NT2/D1 (cell line): ENCODE data around the gene TRIM59.

Experiments
- DNase-seq: peaks from one replicate; pipeline ENCODE4 v3.0.0-alpha.2; 2011; ENCODE audit warnings: low read depth, low spot score
- H3K27me3 ChIP-seq: 2 replicates; pipeline ENCODE4 v1.6.0; 2011; ENCODE audit warnings: mild to moderate bottlenecking; ENCODE audit not compliant: insufficient read length, insufficient read depth
- H3K36me3 ChIP-seq: 2 replicates; pipeline ENCODE4 v1.6.1; 2011; ENCODE audit warnings: mild to moderate bottlenecking, low read length, mixed read lengths; ENCODE audit not compliant: insufficient read depth, insufficient read length
- H3K4me1 ChIP-seq: 2 replicates; pipeline ENCODE4 v1.5.1; 2011; ENCODE audit not compliant: insufficient read depth, insufficient read length
- H3K4me3 ChIP-seq: 2 replicates; pipeline ENCODE4 v1.5.1; 2011; ENCODE audit warnings: low read depth; ENCODE audit not compliant: insufficient read length
- H3K9ac ChIP-seq: 2 replicates; pipeline ENCODE4 v1.6.0; 2011; ENCODE audit warnings: low read depth; ENCODE audit not compliant: insufficient read length
- H3K9me3 ChIP-seq: 2 replicates; pipeline ENCODE4 v1.5.1; 2011; ENCODE audit warnings: mild to moderate bottlenecking, low read length; ENCODE audit not compliant: insufficient read depth
- SUZ12 ChIP-seq: IDR thresholded peaks from 2 replicates; pipeline ENCODE4 v1.6.1; 2011; ENCODE audit not compliant: insufficient read length, insufficient read depth; ENCODE audit errors: extremely low read depth
- YY1 ChIP-seq: IDR thresholded peaks from 2 replicates; pipeline ENCODE4 v1.6.1; 2011; ENCODE audit not compliant: insufficient read length, insufficient read depth
- ZNF274 ChIP-seq: IDR thresholded peaks from 2 replicates; pipeline ENCODE4 v1.6.1; 2011; ENCODE audit warnings: mild to moderate bottlenecking, low read depth, low read length

The TRIM59 gene

DNA sequence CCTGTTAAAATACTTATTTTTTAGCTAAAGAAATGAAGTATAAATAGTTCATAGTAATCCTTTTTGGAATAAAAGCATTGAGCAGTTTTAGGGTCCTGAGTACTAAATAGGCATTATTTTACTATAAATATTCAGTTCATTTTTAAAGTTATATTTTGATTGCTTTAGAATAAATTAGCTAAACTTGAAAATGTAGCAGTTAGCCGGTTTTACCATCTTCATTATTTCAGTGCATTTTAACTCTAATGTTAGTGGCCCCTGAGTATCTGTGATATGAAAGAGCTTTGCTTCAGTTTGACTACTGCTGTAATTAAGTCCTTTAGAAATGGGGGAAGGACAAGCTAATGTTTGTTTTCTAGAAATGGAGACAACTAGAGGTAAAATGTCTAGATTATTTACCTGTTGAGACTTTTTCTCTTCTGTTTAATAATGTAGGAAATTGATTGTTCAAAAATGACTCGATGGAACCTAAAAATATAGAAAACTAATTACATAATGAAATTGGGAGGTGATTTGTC is 46.5 kb downstream of the TRIM59 start:
- no peak overlapping the region for H3K4me3 ChIP-seq
- no peaks in the 10 kb centered on the region for H3K27me3 ChIP-seq
- no peaks in the 10 kb centered on the region for H3K4me1 ChIP-seq
- H3K9ac ChIP-seq = no peak overlapping the region
- TF ChIP-seq YY1 (no peak), SUZ12 (no peak), ZNF274 (no peak)
- no peak for DNase-seq
- no peaks in the 10 kb centered on the region for H3K9me3 ChIP-seq
- H3K36me3 ChIP-seq = peaks cover 71% of the 10 kb centered on the region

DNA sequence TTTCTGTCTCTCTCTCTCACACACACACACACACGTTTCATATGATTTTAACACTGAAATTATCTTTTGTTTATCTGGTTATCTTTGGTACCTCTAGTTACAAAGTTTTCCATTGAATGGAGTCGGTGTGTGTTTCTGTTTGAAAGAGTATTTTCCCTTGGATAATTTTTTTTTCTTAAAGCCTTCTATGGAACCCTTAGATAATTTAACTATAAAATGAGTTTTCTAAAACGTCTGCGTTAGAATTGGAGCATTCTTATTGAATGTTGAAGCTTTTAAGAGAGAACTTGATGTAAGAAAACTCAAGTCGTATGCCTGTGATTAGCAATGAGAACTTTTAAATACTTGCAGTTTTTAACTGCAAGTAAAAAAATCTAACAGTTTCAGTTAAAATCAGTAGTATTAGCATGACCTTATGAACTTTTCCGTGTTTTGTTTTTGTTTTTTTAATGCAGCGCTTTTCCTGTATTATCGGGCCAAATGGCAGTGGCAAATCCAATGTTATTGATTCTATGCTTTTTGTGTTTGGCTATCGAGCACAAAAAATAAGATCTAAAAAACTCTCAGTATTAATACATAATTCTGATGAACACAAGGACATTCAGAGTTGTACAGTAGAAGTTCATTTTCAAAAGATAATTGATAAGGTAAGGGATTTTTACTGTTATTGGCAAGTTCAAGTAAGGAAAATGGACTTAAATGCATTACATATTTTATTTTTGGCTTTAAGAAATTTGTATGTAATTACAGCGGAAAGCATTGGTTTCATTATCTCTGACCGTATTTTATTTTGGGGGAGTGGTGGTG is 47.2 kb downstream of the TRIM59 start:
- peaks cover 65% of the 10 kb centered on the region for H3K36me3 ChIP-seq
- peak overlapping the region; percentile 37 for H3K9ac ChIP-seq
- no peaks in the 10 kb centered on the region for H3K9me3 ChIP-seq
- H3K27me3 ChIP-seq = no peaks in the 10 kb centered on the region
- H3K4me3 ChIP-seq = peak overlapping the region; percentile 96
- no peak for DNase-seq
- TF ChIP-seq ZNF274 = no peak
- TF ChIP-seq YY1 = no peak
- no peak for TF ChIP-seq SUZ12
- no peaks in the 10 kb centered on the region for H3K4me1 ChIP-seq

DNA sequence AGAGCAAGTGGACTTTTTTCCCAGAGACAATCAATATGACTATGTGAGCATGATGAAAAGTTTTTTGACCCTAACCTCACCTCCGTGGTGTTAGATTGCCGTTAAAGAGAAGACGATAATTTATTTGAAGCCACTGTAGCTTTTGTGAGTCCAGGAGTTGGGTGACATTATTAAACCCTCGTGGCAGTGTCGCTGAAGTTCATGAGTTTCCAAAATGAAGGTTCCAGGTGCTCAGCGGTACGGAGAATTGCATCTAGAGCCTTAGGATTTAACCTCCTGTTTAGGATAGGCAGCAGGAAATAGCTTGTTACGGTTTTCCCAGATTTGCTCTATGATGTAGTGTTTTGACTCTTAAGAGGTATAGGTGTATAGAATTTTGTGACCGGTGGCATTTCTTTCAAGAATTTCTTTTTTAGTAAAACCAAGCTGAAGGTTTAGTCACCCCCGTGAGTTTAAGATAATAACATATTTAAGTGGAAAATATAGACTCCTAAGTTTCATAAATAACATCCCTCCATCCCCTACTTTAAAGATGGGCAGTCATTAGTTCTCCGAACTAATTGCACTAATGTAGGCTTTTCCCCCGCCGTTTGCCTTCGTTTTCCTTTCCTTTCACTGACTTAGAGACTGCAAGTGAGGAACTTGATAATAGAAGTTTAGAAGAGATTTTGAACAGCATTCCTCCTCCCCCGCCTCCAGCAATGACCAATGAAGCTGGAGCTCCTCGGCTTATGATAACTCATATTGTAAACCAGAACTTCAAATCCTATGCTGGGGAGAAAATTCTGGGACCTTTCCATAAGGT is 48.1 kb downstream of the TRIM59 start:
- DNase-seq = no peak
- peak overlapping the region; percentile 98 for H3K9ac ChIP-seq
- H3K36me3 ChIP-seq = peaks cover 55% of the 10 kb centered on the region
- H3K27me3 ChIP-seq = no peaks in the 10 kb centered on the region
- peak overlapping the region; percentile 96 for H3K4me3 ChIP-seq
- H3K4me1 ChIP-seq = no peaks in the 10 kb centered on the region
- TF ChIP-seq ZNF274 (no peak), YY1 (no peak), SUZ12 (no peak)
- H3K9me3 ChIP-seq = no peaks in the 10 kb centered on the region

DNA sequence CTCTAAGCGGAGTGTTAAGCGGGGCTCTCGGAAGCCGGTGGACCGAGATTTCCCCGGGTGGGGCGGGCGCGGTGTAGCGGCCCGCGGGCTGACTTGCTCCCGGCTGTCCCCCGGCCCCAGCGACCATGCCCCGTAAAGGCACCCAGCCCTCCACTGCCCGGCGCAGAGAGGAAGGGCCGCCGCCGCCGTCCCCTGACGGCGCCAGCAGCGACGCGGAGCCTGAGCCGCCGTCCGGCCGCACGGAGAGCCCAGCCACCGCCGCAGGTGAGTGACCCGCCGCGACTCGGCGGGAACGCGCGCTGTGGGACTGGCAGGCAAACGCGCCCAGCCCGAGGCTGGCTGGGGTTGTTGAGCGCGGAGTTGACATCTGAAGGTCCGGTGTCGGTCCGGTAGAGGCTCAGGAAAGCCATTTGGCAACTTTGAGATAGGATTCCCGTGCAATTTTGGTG is 48.9 kb downstream of the TRIM59 start:
- TF ChIP-seq SUZ12 (no peak), ZNF274 (no peak), YY1 (no peak)
- H3K9me3 ChIP-seq = no peaks in the 10 kb centered on the region
- peaks cover 48% of the 10 kb centered on the region for H3K36me3 ChIP-seq
- H3K4me1 ChIP-seq = no peaks in the 10 kb centered on the region
- H3K27me3 ChIP-seq = no peaks in the 10 kb centered on the region
- H3K4me3 ChIP-seq = peak overlapping the region; percentile 96
- H3K9ac ChIP-seq = peak overlapping the region; percentile 98
- DNase-seq = no peak

DNA sequence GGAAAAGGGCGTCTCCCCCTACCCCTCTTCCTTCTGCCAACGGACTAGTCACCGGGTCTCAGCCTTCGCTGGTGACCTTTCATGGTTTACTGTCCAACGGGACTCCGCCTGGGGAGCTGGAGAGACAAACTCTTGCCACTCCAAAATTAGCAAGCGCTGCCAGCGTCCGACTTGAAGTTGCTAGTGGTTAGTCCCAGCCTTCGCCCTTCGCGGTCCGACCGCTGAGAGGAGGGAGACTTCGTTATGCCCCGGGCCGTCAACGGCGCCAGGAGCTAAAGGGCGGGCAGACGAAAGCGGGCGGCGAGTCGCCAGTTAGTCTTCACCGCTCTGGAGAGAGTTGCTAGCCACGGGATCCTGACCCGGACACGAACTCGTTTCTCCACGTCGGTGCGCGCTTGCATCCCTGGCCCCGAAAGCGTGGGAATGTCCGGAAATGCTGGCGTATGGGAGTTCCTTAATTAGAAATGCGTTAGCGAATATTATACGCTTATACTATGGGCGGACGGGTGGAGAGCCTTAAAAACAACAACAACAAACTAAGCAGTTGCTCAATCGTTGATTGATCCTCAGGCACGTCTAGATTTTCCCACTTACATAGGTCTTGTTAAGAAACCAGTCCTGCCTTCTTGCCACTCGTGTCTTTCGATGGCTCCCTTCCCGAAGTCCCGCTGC is 49.4 kb downstream of the TRIM59 start:
- Histone ChIP-seq H3K4me1 (no peaks in the 10 kb centered on the region), H3K9ac (peak overlapping the region; percentile 98), H3K36me3 (peaks cover 42% of the 10 kb centered on the region), H3K27me3 (no peaks in the 10 kb centered on the region), H3K4me3 (peak overlapping the region; percentile 96), H3K9me3 (no peaks in the 10 kb centered on the region)
- DNase-seq = no peak
- TF ChIP-seq ZNF274 = no peak
- no peak for TF ChIP-seq YY1
- TF ChIP-seq SUZ12 = no peak

DNA sequence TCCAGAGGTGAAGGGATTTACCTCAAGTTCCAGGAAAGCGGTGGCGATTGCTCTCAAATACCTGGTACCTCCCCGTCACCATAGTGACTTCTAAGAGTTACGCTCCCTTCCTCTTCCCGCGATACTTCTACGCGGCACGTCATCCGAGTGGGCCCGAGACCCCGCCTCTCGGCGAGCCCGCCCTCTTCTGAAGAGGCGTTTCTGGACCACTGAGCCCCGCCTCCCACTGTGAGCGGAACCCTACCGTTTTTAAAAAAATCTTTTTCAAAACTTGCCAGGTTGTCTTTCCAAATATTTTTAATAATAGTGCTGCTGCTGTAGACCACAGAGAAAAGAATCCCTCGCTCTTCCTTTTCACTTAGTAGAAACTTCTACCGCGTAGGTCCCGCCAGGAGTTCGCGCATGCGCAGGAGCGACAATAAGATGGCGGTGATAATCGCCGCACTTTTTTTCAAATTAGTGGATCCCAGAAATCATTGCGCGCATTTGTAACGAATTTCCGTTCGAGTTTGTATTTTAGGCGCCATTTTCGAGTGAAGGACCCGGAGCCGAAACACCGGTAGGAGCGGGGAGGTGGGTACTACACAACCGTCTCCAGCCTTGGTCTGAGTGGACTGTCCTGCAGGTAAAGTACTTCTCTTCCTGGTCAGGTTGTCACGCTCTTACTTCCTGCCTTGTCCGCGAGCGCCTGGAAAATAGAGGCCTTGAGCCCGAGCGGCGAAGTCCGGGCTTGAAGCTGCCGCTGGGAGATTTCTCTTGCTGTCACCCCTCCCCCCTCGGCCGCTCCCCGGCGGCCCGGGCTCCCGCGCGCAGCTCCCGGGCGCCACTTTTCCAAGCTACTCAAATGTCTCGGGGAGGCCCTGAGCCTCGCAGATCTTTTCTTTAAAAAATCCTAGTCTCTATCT is 50.2 kb downstream of the TRIM59 start, which contains the start of the genes IFT80 and SMC4:
Gene IFT80 (minus strand): TSS at position 101 of the 905 bp plus-strand sequence. CDS start 14,625 bp downstream, outside the sequence.
Gene SMC4 (plus strand): TSS at position 526 of the 905 bp plus-strand sequence. CDS start 1,177 bp downstream, outside the sequence.
- H3K27me3 ChIP-seq = no peaks in the 10 kb centered on the region
- peaks cover 34% of the 10 kb centered on the region for H3K36me3 ChIP-seq
- DNase-seq = peak; percentile 95
- peak within 1 kb of the TSS; percentile 96 for H3K4me3 ChIP-seq
- H3K9ac ChIP-seq = peak within 1 kb of the TSS; percentile 98
- H3K4me1 ChIP-seq = no peaks in the 10 kb centered on the region
- no peaks in the 10 kb centered on the region for H3K9me3 ChIP-seq
- TF ChIP-seq SUZ12 (no peak), YY1 (peak; percentile 78), ZNF274 (no peak)
